ENCODE measurements around the gene NLRC5.

Gene NLRC5

GRCh38 chr16:57009643-57010170, 20.4 kb downstream of the NLRC5 start:
- H3K4me3 ChIP-seq (ENCODE audit: low read length), result no peak overlapping the region
- no peak for TF ChIP-seq CTCF (conservative IDR thresholded peaks at IDR 0.05; ENCODE audit: low read depth, low read length)
- DNase-seq (ENCODE audit: low read depth), result no peak

DNA sequence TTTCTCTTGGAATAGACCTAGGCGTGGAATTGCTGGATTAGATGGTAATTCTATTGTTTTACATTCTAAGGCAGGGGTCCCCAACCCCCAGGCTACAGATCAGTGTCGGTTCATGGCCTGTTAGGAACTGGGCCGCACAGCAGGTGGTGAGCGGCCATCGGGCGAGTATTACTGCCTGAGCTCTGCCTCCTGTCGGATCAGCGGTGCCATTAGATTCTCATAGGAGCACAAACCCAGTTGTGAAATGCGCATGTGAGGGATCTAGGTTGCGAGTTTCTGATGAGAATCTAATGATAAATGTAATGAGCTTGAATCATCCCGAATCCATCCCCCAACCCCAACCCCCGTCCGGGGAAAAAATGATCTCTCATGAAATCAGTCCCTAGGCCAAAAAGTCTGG, 23.0 kb downstream of the NLRC5 start:
- H3K4me3 ChIP-seq (ENCODE audit: low read length), result no peak overlapping the region
- TF ChIP-seq CTCF (conservative IDR thresholded peaks at IDR 0.05; ENCODE audit: low read depth, low read length), result no peak
- DNase-seq (ENCODE audit: low read depth), result no peak

DNA sequence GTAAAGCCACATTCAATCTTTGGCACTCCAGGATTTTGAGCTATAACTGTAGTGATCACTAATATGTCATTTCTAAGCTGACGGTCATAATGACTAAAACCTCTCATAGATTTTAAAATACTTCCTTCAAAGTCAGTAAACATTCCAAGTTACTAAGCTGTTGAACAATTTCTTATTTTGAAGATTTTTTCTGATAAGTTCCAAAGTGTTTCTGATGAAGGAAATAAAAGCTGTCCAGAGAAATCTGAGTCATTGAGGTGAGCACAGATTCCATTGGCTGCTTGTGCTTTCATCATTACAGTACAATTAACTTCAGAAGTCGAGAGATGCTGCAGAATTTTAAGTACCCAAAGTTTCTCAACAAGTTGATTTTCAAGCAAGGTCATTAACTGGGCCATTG, 23.9 kb downstream of the NLRC5 start:
- no peak for TF ChIP-seq CTCF (conservative IDR thresholded peaks at IDR 0.05; ENCODE audit: low read depth, low read length)
- H3K4me3 ChIP-seq (ENCODE audit: low read length), result no peak overlapping the region
- DNase-seq (ENCODE audit: low read depth), result peak; percentile 31

- TF ChIP-seq CTCF (conservative IDR thresholded peaks at IDR 0.05; ENCODE audit: low read depth, low read length), result no peak
- DNase-seq (ENCODE audit: low read depth), result no peak
- no peak overlapping the region for H3K4me3 ChIP-seq (ENCODE audit: low read length)
Measured at GRCh38 chr16:57013902-57014301, 24.5 kb downstream of the NLRC5 start.

DNA sequence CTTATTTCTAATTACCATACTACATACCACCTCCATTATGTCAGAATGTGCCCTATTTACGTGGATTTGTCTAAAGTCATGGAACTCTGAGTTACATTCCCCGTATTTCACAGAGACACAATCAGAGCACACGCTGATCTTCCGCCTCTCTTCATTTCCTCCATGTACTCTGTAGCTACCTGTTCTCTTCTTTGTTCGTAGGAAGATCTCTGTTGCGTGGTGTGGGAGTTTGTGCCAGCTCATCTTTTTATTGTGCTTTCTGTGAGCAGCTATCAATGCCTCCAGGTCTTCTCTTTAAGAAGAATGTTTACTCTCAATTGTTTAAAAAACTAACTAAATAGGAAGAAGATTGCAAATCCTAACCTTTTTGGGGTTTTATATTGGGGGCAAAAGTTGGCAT, 26.9 kb downstream of the NLRC5 start:
- no peak for TF ChIP-seq CTCF (conservative IDR thresholded peaks at IDR 0.05; ENCODE audit: low read depth, low read length)
- no peak overlapping the region for H3K4me3 ChIP-seq (ENCODE audit: low read length)
- DNase-seq (ENCODE audit: low read depth), result no peak

DNA sequence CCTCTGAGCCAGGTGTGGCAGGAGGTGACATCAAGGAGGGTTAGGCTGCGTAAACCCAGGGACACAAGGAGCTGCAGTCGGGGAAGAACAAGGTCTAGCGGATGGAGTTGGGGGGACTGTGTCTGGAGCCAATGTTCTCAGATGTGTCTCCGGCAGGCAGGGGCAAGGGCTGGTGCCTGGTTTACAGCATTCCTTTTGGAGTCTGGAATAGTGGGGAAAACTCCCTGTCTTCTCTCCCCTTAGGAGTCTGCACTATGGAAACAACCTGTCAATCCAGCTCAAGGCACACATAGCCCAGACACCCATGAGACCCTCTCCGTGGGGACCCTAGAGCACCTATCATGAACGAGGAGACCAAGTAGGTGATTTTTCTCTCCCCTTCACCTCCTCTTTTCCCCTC, 27.5 kb downstream of the NLRC5 start:
- no peak for TF ChIP-seq CTCF (conservative IDR thresholded peaks at IDR 0.05; ENCODE audit: low read depth, low read length)
- no peak for DNase-seq (ENCODE audit: low read depth)
- H3K4me3 ChIP-seq (ENCODE audit: low read length), result no peak overlapping the region

DNA sequence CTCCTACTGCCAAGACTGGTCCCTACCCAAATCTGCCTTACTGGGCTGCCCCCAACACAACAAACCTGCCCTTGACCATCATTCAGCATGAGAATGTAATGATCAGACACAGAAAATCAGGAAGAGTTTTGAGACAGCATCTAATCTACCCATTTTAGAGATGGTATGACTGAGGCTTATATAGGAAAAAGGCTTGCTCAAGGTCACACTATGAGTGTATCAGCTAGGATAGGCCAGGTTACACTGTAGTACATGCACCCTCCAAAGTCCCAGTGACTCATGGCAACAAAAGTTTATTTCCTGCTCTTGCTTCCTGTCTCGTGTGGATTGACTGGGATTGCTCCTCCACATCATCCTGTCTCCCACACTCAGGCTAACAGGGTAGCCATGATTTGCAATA, 27.9 kb downstream of the NLRC5 start:
- TF ChIP-seq CTCF (conservative IDR thresholded peaks at IDR 0.05; ENCODE audit: low read depth, low read length), result no peak
- no peak overlapping the region for H3K4me3 ChIP-seq (ENCODE audit: low read length)
- no peak for DNase-seq (ENCODE audit: low read depth)

All from retinal pigment epithelial cell (primary cell).